ENCODE measurements around the gene STAC3. TPM values are rescaled to one million over a fixed set of nuclear protein-coding genes. Genes with fewer than 3 reads are reported as not detected.

STAC3 gene
- total and polyA plus RNA-seq, 2 of the 8 experiments (the other 6 are each of a cell fraction or from before 2014, with no cell fraction given), result 0.70 to 1.3 TPM

- Histone ChIP-seq H3K36me3 (ENCODE audit: control insufficient read depth in 2 of 4, insufficient read depth in 4 of 4, low read length in 3 of 4) (peaks cover 0 to 8% (median 4%) of the 10 kb centered on the region in 4 experiments; a peak in 5 of 8 replicates), H2BK20ac (ENCODE audit: low read length) (no peak overlapping the region), H3K9ac (replicated peaks in 1 of 4; ENCODE audit: extremely low read depth in 1 of 4, low read depth in 3 of 4, low read length in 3 of 4) (no peak overlapping the region), H4K91ac (replicated peaks; ENCODE audit: insufficient read length, low read length) (no peak overlapping the region), H3K14ac (ENCODE audit: insufficient read length) (no peak overlapping the region), H2AK5ac (ENCODE audit: low read depth, low read length) (no peak overlapping the region), H3K23ac (ENCODE audit: insufficient read length) (no peak overlapping the region), H4K20me1 (replicated peaks in 1 of 2; ENCODE audit: control insufficient read depth in 1 of 2, insufficient read depth in 2 of 2, low read length in 2 of 2) (no peaks in the 10 kb centered on the region), H3K4ac (replicated peaks; ENCODE audit: insufficient read length, low read depth, low read length) (no peak overlapping the region), H3K79me2 (ENCODE audit: control insufficient read depth in 1 of 2, insufficient read depth in 2 of 2, low read length in 2 of 2) (no peaks in the 10 kb centered on the region), H2BK15ac (ENCODE audit: low read length) (no peak overlapping the region), H3K9me3 (ENCODE audit: insufficient read depth in 2 of 2, low read depth in 1 of 2, low read length in 1 of 2) (no peaks in the 10 kb centered on the region), H4K8ac (ENCODE audit: extremely low read depth, insufficient read depth, low read length) (no peak overlapping the region), H3K27me3 (replicated peaks in 1 of 4; ENCODE audit: control insufficient read depth in 3 of 4, extremely low read depth in 1 of 4, insufficient read depth in 3 of 4, low read length in 3 of 4) (no peaks in the 10 kb centered on the region), H3K23me2 (ENCODE audit: low read depth, low read length) (no peaks in the 10 kb centered on the region), H3K4me3 (ENCODE audit: extremely low read depth in 1 of 4, insufficient read depth in 2 of 4, low read depth in 3 of 4, low read length in 4 of 4) (no peak overlapping the region), H3K4me2 (ENCODE audit: insufficient read depth in 1 of 2, low read depth in 2 of 2, low read length in 2 of 2) (no peak overlapping the region), H2BK120ac (replicated peaks; ENCODE audit: low read depth, low read length) (no peak overlapping the region), H3K27ac (ENCODE audit: low read depth, low read length) (no peak overlapping the region), H2BK12ac (ENCODE audit: low read depth, low read length) (no peak overlapping the region), H3K4me1 (replicated peaks in 1 of 4; ENCODE audit: control insufficient read depth in 3 of 4, insufficient read depth in 4 of 4, low read length in 3 of 4) (0 out of 7 replicates have a peak, but pooled peaks cover 0 to 2% (median 0%) of the 10 kb centered on the region in 4 experiments), H3K18ac (ENCODE audit: extremely low read depth, low read length) (no peak overlapping the region), H4K5ac (ENCODE audit: insufficient read length, low read depth, low read length) (no peak overlapping the region), H3K56ac (replicated peaks; ENCODE audit: insufficient read length, low read depth, low read length) (no peak overlapping the region), H2AFZ (ENCODE audit: low read length) (no peak overlapping the region), H3K79me1 (ENCODE audit: low read depth, low read length) (no peaks in the 10 kb centered on the region), H2BK5ac (ENCODE audit: low read depth, low read length) (no peak overlapping the region)
- no peak for DNase-seq (ENCODE audit: low read depth in 1 of 2, low spot score in 2 of 2)
- TF ChIP-seq CTBP2 (IDR thresholded peaks at IDR 0.05; ENCODE audit: borderline replicate concordance, insufficient read depth, insufficient read length, low read length) (no peak), POLR2A (IDR thresholded peaks at IDR 0.05; ENCODE audit: control extremely low read depth in 1 of 2, low read depth in 2 of 2, low read length in 2 of 2) (no peak), JUND (IDR thresholded peaks at IDR 0.05; ENCODE audit: low read length) (peak; percentile 75; the same call in 1 of the 2 replicates), E2F6 (IDR thresholded peaks at IDR 0.05) (no peak), ATF3 (IDR thresholded peaks at IDR 0.05; ENCODE audit: insufficient read depth, low read depth, low read length) (no peak), EGR1 (IDR thresholded peaks at IDR 0.05; ENCODE audit: borderline replicate concordance, low read depth, low read length) (peak; percentile 42; the same call in 1 of the 2 replicates), SAP30 (IDR thresholded peaks at IDR 0.05; ENCODE audit: insufficient read depth, insufficient replicate concordance, low read length) (no peak), CHD2 (IDR thresholded peaks at IDR 0.05; ENCODE audit: low read length) (no peak), TBP (IDR thresholded peaks at IDR 0.05; ENCODE audit: low read depth, low read length) (no peak), TCF12 (IDR thresholded peaks at IDR 0.05; ENCODE audit: low read depth, low read length) (no peak), MAFK (IDR thresholded peaks at IDR 0.05; ENCODE audit: low read depth, low read length) (no peak)
- POLR2A ChIA-PET (ENCODE audit: partially characterized antibody), result interaction anchor here (0.7 to 0.8 kb wide), 2 partner anchors 121 to 175 kb away, joined by 3 to 4 read pairs; no protein-coding TSS in a partner anchor
- CTCF ChIA-PET (ENCODE audit: partially characterized antibody), result interaction anchor here (1.0 to 1.1 kb wide), 2 partner anchors 175 to 182 kb away, joined by 4 to 5 read pairs; partner anchors contain the start of gene INHBE
- FAIRE-seq, result no peak
- 85% methylated on average over 9 of the region's 9 CpGs; no CpG with 5 or more reads in 1 of the 2 experiments for WGBS, 2 experiments (ENCODE audit: extremely low coverage in 1 of 2, insufficient coverage in 1 of 2, insufficient read length in 1 of 2, insufficient replicate concordance in 2 of 2, low coverage in 1 of 2, low lambda C conversion rate in 2 of 2, missing lambda C conversion rate in 1 of 2)
Measured at GRCh38 chr12:57280211-57281062, 29.4 kb upstream of the STAC3 start.
